ENCODE data around the gene FOXI2.
A peak's percentile ranks its signal among the peaks of the same experiment; 100 is the strongest.

Gene FOXI2

DNA sequence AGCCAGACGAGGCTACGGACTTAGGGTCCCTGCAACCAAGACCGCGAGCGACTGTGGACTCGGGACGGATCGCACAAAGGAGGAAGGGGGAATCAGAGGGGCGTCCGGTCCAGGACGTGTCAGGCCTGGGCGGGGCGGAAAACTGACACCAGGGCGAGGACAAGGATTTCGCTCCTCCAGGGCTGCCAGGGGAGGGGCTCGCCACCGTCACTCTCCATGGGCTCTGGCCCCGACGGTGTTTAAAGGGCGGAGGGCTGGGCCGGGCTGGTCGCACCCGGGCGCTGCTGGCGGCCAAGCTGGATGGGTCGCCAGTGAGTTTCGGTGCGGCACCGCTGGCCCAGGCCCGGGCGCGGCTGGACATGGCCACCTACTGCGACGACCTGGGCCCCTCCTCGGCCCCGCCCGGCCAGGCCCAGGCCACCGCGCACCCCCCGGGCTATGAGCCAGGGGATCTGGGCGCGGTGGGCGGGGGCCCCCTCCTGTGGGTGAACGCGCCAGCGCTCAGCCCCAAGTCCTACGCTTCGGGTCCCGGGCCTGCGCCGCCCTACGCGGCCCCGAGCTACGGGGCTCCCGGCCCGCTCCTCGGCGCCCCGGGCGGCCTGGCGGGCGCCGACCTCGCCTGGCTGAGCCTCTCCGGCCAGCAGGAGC, at the start of gene FOXI2:
FOXI2 (plus strand) TSS at position 271 of the 648 bp plus-strand sequence; CDS start at position 360, 89 bp downstream.
- TF ChIP-seq, protein P1, sequence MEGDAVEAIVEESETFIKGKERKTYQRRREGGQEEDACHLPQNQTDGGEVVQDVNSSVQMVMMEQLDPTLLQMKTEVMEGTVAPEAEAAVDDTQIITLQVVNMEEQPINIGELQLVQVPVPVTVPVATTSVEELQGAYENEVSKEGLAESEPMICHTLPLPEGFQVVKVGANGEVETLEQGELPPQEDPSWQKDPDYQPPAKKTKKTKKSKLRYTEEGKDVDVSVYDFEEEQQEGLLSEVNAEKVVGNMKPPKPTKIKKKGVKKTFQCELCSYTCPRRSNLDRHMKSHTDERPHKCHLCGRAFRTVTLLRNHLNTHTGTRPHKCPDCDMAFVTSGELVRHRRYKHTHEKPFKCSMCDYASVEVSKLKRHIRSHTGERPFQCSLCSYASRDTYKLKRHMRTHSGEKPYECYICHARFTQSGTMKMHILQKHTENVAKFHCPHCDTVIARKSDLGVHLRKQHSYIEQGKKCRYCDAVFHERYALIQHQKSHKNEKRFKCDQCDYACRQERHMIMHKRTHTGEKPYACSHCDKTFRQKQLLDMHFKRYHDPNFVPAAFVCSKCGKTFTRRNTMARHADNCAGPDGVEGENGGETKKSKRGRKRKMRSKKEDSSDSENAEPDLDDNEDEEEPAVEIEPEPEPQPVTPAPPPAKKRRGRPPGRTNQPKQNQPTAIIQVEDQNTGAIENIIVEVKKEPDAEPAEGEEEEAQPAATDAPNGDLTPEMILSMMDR (IDR thresholded peaks at IDR 0.05; ENCODE audit: low read depth, low read length, missing control alignments) = no peak

DNA sequence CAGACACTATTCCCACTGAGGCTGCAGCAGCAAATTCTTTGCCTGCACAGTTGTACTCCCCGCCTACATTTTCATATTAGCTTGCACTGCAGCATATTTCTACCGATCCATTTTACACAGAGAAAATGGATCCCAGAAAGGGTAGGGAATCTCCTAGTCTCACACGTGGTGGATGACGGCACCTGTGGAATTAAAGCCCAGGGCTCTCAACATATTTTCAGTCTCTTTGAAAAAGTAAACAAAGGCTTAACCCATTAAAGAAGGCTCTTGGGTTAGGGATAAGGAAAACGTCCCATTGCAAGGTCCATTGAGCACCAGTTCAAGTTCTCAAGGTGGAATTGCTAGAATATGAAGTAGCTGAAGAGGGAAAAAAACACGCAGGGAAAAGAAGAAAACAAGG, 49.4 kb upstream of the FOXI2 start:
- TF ChIP-seq, protein P1 (IDR thresholded peaks at IDR 0.05; ENCODE audit: low read depth, low read length, missing control alignments) = no peak
- Histone ChIP-seq H3K27me3 (replicated peaks) (no peaks in the 10 kb centered on the region), H3K27ac (no peak overlapping the region), H3K36me3 (replicated peaks) (no peaks in the 10 kb centered on the region), H3K4me3 (ENCODE audit: low read depth, low read length) (no peak overlapping the region)
- in situ Hi-C loops (cut with HindIII; ENCODE audit: low pct_ligation_motif_present, low sequenced_read_pairs) = no loop called here
- no peak for DNase-seq

More for the DNA sequence above, at the start of gene FOXI2:
- H3K4me3 ChIP-seq (ENCODE audit: low read depth, low read length) = no peak within 1 kb of the TSS
- no peak within 1 kb of the TSS for H3K27ac ChIP-seq
- H3K36me3 ChIP-seq (replicated peaks) = no peaks in the 10 kb centered on the region
- in situ Hi-C loops (cut with HindIII; ENCODE audit: low pct_ligation_motif_present, low sequenced_read_pairs) = no loop called here
- no peak for DNase-seq
- H3K27me3 ChIP-seq (replicated peaks) = peaks cover 50% of the 10 kb centered on the region

GRCh38 chr10:127690176-127690835, 46.7 kb upstream of the FOXI2 start:
- no peak overlapping the region for H3K4me3 ChIP-seq (ENCODE audit: low read depth, low read length)
- H3K36me3 ChIP-seq (replicated peaks) = no peaks in the 10 kb centered on the region
- DNase-seq = no peak
- in situ Hi-C loops (cut with HindIII; ENCODE audit: low pct_ligation_motif_present, low sequenced_read_pairs) = no loop called here
- no peaks in the 10 kb centered on the region for H3K27me3 ChIP-seq (replicated peaks)
- H3K27ac ChIP-seq = no peak overlapping the region
- TF ChIP-seq, protein P1 (IDR thresholded peaks at IDR 0.05; ENCODE audit: low read depth, low read length, missing control alignments) = no peak

- Histone ChIP-seq H3K4me3 (ENCODE audit: low read depth, low read length) (no peak overlapping the region), H3K27ac (no peak overlapping the region), H3K36me3 (replicated peaks) (no peaks in the 10 kb centered on the region), H3K27me3 (replicated peaks) (no peaks in the 10 kb centered on the region)
- no peak for DNase-seq
- in situ Hi-C loops (cut with HindIII; ENCODE audit: low pct_ligation_motif_present, low sequenced_read_pairs) = no loop called here
- TF ChIP-seq, protein P1 (IDR thresholded peaks at IDR 0.05; ENCODE audit: low read depth, low read length, missing control alignments) = peak; percentile 52
Observed at GRCh38 chr10:127694580-127695193, 42.3 kb upstream of the FOXI2 start.

DNA sequence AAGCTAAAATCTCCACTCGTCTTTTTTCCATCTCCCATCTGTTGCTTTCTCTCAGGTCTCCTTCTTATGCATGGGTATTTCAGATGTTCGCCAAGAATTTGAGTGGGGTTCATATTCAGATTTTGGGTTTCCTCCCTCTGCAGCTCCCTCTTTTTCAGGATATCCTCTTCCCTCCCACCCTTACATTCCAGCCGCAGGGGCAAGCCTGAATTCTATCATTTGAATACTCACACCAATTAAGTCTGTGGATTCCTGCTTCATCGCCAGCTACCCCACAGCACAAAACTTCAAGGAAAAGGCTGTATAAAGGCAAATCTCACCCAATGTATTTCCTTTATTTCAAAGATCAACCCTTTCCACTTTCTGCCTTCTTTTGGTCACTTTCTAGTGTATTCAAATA, 41.6 kb upstream of the FOXI2 start:
- TF ChIP-seq, protein P1 (IDR thresholded peaks at IDR 0.05; ENCODE audit: low read depth, low read length, missing control alignments) = no peak
- no peaks in the 10 kb centered on the region for H3K27me3 ChIP-seq (replicated peaks)
- no peak overlapping the region for H3K4me3 ChIP-seq (ENCODE audit: low read depth, low read length)
- no peak for DNase-seq
- H3K36me3 ChIP-seq (replicated peaks) = no peaks in the 10 kb centered on the region
- in situ Hi-C loops (cut with HindIII; ENCODE audit: low pct_ligation_motif_present, low sequenced_read_pairs) = no loop called here
- no peak overlapping the region for H3K27ac ChIP-seq

Measured in brain microvascular endothelial cell (primary cell).